MM.1S (cell line): ENCODE results near the gene CCDC92B.

Source experiments
- DNase-seq: peaks from one replicate; pipeline ENCODE4 v3.0.0-alpha.2; 2015
- H2AFZ ChIP-seq: fragments of 300-600 bp; sonication (generic); 2 replicates; pipeline ENCODE4 v1.6.0; 2016; ENCODE audit warnings: antibody characterized with exemption, low read length
- H3F3A ChIP-seq: fragments of 300-600 bp; sonication (generic); 2 replicates; pipeline ENCODE4 v1.6.1; 2016; ENCODE audit warnings: mild to moderate bottlenecking, antibody characterized with exemption, low read length, moderate library complexity, mixed read lengths; ENCODE audit not compliant: insufficient read depth
- H3K27ac ChIP-seq: fragments of 300-600 bp; sonication (generic); 2 replicates; pipeline ENCODE4 v1.5.1; 2016; ENCODE audit warnings: mild to moderate bottlenecking, low read length
- H3K27me3 ChIP-seq: fragments of 300-600 bp; sonication (generic); replicated peaks from 2 replicates; pipeline ENCODE4 v1.6.0; 2016; ENCODE audit warnings: low read length; ENCODE audit not compliant: insufficient read depth
- H3K36me3 ChIP-seq: fragments of 300-600 bp; sonication (generic); replicated peaks from 2 replicates; pipeline ENCODE4 v1.6.1; 2016; ENCODE audit warnings: mild to moderate bottlenecking, low read length, mixed read lengths; ENCODE audit not compliant: insufficient read depth
- H3K4me1 ChIP-seq: fragments of 300-600 bp; sonication (generic); 2 replicates; pipeline ENCODE4 v1.6.1; 2016; ENCODE audit warnings: low read length, mixed read lengths
- H3K4me2 ChIP-seq: fragments of 300-600 bp; sonication (generic); 2 replicates; pipeline ENCODE4 v1.6.0; 2016; ENCODE audit warnings: low read depth, low read length
- H3K4me3 ChIP-seq: fragments of 300-600 bp; sonication (generic); 2 replicates; pipeline ENCODE4 v1.5.1; 2016; ENCODE audit warnings: low read length, mixed read lengths
- H3K79me2 ChIP-seq: fragments of 300-600 bp; sonication (generic); 2 replicates; pipeline ENCODE4 v1.6.1; 2016; ENCODE audit warnings: mixed run types, low read length, mixed read lengths
- H3K9ac ChIP-seq: fragments of 300-600 bp; sonication (generic); 2 replicates; pipeline ENCODE4 v1.6.1; 2016; ENCODE audit warnings: low read length, mixed read lengths
- H3K9me2 ChIP-seq: fragments of 300-600 bp; sonication (generic); replicated peaks from 2 replicates; pipeline ENCODE4 v1.6.1; 2016; ENCODE audit warnings: mild to moderate bottlenecking, low read length, mixed read lengths; ENCODE audit not compliant: insufficient read depth
- H3K9me3 ChIP-seq: fragments of 300-600 bp; sonication (generic); replicated peaks from 2 replicates; pipeline ENCODE4 v1.6.1; 2016; ENCODE audit warnings: mild to moderate bottlenecking, low read length, mixed read lengths; ENCODE audit not compliant: insufficient read depth
- H4K20me1 ChIP-seq: fragments of 300-600 bp; sonication (generic); 2 replicates; pipeline ENCODE4 v1.6.1; 2016; ENCODE audit warnings: mild to moderate bottlenecking, low read length, moderate library complexity, mixed read lengths; ENCODE audit not compliant: insufficient read depth
- EZH2 ChIP-seq: fragments of 300-600 bp; sonication (generic); optimal IDR thresholded peaks from 2 replicates; pipeline ENCODE3; 2017; ENCODE audit warnings: low read depth, mild to moderate bottlenecking, antibody characterized with exemption, low read length, mixed read lengths
- EZH2phosphoT487 ChIP-seq: fragments of 300-600 bp; sonication (generic); IDR thresholded peaks from 2 replicates; pipeline ENCODE4 v1.6.1; 2018; ENCODE audit warnings: antibody characterized with exemption, low read length
- TF ChIP-seq, protein P1 (sequence below): fragments of 300-600 bp; sonication (generic); IDR thresholded peaks from 2 replicates; pipeline ENCODE4 v1.5.1; 2016; ENCODE audit warnings: antibody characterized with exemption, low read length, mixed read lengths

Gene CCDC92B

DNA sequence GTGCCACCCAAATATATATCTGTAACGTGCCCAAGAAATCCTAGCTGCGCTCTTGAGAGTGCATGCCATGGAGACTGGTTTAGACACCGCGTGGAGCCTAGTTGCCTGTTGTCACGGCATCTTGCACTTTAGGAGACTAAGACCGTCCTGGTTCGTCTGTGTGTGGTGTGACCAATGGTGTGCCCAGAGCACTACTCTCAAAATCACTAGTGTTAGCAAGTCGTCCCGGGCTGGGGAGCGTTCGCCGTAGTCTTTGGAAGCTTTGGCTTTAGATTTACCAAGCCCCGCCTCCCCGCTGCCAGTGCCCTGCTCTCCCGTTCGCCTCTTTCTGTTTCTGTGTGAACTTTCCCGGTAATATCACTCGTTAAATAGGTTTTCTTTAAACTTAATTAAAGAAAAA is 64.9 kb downstream of the CCDC92B start:
- no peaks in the 10 kb centered on the region for H3K27me3 ChIP-seq
- no peak overlapping the region for H3K4me3 ChIP-seq
- no peak for DNase-seq
- peaks cover 25% of the 10 kb centered on the region for H3F3A ChIP-seq
- H2AFZ ChIP-seq, result no peak overlapping the region
- no peaks in the 10 kb centered on the region for H3K9me3 ChIP-seq
- no peaks in the 10 kb centered on the region for H3K4me1 ChIP-seq
- TF ChIP-seq, protein P1, sequence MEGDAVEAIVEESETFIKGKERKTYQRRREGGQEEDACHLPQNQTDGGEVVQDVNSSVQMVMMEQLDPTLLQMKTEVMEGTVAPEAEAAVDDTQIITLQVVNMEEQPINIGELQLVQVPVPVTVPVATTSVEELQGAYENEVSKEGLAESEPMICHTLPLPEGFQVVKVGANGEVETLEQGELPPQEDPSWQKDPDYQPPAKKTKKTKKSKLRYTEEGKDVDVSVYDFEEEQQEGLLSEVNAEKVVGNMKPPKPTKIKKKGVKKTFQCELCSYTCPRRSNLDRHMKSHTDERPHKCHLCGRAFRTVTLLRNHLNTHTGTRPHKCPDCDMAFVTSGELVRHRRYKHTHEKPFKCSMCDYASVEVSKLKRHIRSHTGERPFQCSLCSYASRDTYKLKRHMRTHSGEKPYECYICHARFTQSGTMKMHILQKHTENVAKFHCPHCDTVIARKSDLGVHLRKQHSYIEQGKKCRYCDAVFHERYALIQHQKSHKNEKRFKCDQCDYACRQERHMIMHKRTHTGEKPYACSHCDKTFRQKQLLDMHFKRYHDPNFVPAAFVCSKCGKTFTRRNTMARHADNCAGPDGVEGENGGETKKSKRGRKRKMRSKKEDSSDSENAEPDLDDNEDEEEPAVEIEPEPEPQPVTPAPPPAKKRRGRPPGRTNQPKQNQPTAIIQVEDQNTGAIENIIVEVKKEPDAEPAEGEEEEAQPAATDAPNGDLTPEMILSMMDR, result no peak
- no peak overlapping the region for H3K9ac ChIP-seq
- no peak overlapping the region for H3K27ac ChIP-seq
- H3K4me2 ChIP-seq, result no peak overlapping the region
- H4K20me1 ChIP-seq, result no peaks in the 10 kb centered on the region
- H3K9me2 ChIP-seq, result no peaks in the 10 kb centered on the region
- peaks cover 12% of the 10 kb centered on the region for H3K36me3 ChIP-seq
- H3K79me2 ChIP-seq, result no peaks in the 10 kb centered on the region; the same call in 1 of the 2 replicates

DNA sequence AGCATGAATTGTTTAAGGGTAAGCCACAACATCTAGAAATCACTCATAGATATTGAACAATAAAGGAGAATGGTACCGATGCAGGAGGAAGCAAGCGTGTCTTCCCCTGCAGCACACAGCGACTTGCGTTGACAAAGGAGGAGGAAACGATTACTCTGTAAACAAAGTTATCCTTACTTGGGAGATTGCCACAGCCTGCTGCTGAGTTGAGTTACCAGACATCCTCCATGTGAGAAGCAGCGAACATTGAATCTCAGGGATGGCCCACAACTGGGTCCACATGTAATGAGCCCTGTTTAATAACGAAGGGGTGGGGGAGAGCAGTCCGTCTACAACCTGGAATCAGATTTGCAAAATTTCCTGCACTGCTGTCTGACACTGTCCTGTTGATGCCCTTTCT is 65.5 kb downstream of the CCDC92B start:
- no peaks in the 10 kb centered on the region for H4K20me1 ChIP-seq
- H3K27me3 ChIP-seq, result no peaks in the 10 kb centered on the region
- TF ChIP-seq EZH2phosphoT487, result no peak
- TF ChIP-seq EZH2, result no peak
- TF ChIP-seq, protein P1, result no peak
- peaks cover 25% of the 10 kb centered on the region for H3F3A ChIP-seq
- no peak overlapping the region for H3K9ac ChIP-seq
- no peak overlapping the region for H3K4me2 ChIP-seq
- H3K4me3 ChIP-seq, result no peak overlapping the region
- H3K4me1 ChIP-seq, result no peaks in the 10 kb centered on the region
- no peaks in the 10 kb centered on the region for H3K9me2 ChIP-seq
- no peak for DNase-seq
- no peak overlapping the region for H3K27ac ChIP-seq
- H3K79me2 ChIP-seq, result no peaks in the 10 kb centered on the region; the same call in 1 of the 2 replicates
- H2AFZ ChIP-seq, result no peak overlapping the region
- H3K9me3 ChIP-seq, result no peaks in the 10 kb centered on the region
- H3K36me3 ChIP-seq, result peaks cover 12% of the 10 kb centered on the region

DNA sequence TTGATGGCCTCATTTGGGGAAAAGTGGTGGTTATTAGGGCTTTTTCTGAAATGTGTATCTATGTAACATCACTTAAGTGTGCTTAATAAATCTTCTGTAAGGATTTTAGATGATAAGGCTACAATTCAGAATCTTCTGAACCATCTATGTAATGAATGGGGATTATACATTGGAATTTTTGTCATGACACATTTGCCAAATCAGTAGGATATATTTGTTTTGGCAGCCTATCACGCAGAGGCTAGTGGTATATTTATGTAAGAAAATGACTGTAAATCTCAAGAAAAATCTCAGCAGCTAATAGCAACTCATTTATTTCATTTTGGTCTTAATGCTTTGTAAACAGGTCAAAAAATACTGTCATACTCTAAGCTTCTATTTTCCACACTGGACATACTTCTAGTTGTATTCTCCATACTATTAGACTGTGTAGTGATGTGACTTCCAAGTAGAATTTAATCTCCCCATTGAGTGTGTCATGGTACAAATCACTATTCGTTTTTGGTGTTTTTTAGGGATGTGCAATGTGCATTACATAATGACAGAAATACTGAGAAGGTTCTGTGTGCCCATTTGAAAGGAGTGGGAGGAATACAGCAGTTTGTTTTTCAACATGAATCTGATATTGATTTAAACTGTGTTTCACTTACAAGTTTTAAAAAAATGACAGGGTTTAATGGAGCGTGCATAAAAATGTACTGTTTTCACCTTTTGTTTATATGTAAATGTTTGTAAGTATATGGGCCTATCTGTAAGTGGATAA is 67.1 kb downstream of the CCDC92B start:
- Histone ChIP-seq H3K9me2 (no peaks in the 10 kb centered on the region), H3K4me2 (no peak overlapping the region), H3K4me1 (no peaks in the 10 kb centered on the region), H3K27ac (no peak overlapping the region), H3K4me3 (no peak overlapping the region), H3K79me2 (peaks cover 5% of the 10 kb centered on the region; the same call in 1 of the 2 replicates), H3F3A (peaks cover 18% of the 10 kb centered on the region; the same call in 1 of the 2 replicates), H2AFZ (no peak overlapping the region), H4K20me1 (no peaks in the 10 kb centered on the region), H3K27me3 (no peaks in the 10 kb centered on the region), H3K36me3 (peaks cover 13% of the 10 kb centered on the region), H3K9ac (no peak overlapping the region), H3K9me3 (no peaks in the 10 kb centered on the region)
- TF ChIP-seq, protein P1, result no peak
- TF ChIP-seq EZH2phosphoT487 (no peak), EZH2 (no peak)
- DNase-seq, result no peak
